HG03097 (cell line): ENCODE measurements around the gene EMID1.

ENCODE experiments used
- ATAC-seq: cut with Tn5 transposase; IDR thresholded peaks from one replicate; pipeline ENCODE4 v1.9.1; 2021; ENCODE audit not compliant: unreplicated experiment, low FRiP score

EMID1 gene

DNA sequence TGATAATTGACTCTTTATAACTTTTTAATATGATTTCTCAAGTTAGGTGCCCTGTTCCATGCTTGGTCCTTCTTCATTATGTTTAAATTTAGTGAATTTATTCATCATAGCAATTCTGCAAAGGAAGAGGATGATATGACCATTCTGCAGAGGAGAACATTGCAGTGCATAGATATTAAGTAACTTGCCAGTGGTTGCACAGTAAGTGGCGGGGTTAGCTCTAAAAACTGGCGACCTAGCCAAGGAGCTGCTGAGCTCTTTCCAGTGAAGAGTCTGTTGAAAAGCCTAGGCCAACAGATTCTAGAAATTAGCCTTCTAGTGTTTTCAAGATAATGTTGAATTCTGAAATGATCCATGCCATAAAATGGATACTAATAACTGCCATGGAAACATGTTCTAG lies 66.9 kb downstream of the EMID1 start:
- ATAC-seq, result no peak

DNA sequence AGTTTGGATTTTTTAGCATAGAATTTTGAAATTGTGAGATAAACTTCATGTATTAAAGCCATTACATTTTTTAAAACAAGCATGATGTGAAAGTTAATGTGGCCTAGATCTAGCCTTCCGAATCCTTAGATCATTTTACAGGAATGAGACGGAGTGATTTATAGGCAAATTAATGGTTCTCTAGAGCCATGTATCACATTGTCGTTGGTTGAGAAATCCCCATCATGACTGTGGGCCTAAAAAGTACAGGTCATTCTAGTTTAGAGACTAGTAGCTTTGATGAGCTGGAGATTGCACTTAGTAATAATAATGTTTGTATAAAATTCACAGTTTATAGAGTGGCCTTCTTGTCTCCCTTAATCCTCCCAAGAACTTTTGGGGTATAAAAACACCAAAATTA lies 69.5 kb downstream of the EMID1 start:
- no peak for ATAC-seq

DNA sequence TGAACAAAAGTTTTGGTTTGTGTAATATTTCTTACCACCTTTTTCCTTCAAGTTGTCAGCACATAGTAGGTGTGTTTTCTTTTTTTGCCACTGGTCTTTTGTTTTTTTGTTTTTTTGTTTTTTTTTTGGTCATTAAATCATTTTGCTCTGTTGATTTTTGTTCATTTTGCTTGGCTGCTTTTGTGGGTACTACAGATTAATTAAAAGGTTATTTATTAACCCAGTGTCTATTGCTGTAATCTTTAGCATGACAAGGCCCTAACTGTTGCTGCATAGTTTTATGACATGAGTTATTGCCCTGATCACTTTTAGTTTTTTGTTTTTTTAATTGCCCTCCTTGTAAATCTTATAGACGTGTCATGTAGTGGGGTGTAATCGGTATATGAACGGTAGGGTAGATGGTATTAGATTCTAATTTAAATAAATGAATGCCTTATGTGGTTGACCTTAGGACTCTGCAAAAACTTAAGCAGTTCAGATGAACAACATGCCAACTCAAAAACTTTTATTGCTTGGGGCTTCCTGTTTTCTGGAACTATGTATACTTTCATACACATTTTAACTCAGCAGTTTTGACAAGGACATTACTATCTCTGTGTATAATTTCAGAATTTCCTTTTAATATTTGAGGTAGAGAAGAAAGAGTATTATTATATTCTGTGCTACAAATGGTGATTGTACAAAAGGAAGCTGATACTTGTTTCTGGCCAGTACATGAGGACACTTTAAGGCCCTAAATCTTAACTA lies 70.3 kb downstream of the EMID1 start:
- no peak for ATAC-seq

DNA sequence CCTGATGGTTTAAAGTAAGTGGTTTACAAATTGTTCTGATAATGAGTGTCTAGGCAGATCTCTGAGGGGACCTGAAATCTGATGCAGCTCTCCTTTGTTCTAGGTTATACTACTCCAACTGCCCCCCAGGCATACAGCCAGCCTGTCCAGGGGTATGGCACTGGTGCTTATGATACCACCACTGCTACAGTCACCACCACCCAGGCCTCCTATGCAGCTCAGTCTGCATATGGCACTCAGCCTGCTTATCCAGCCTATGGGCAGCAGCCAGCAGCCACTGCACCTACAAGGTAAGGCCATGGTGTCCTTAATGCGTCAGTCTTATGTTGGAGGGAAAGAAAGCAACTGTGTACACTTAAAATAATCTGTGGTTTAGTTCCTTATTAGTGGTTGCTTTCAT lies 72.2 kb downstream of the EMID1 start:
- no peak for ATAC-seq

DNA sequence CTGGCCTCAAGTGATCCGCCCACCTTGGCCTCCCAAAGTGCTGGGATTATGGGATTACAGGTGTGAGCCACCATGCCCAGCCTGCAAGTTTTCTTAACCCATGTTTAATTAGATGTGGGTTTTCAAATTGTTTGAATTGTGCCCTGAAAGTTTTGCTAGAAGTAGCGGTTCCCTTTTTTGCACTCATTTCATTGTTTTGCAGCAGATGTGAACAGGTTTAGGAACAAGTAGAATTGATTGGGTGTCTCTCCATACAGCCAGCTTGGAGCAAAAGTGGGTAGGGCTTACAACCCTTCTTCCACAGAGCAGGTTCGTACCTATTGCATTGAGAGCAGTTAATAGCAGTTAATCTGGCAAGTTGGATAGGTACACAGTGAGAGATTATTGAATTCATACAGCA lies 78.5 kb downstream of the EMID1 start:
- ATAC-seq, result no peak

DNA sequence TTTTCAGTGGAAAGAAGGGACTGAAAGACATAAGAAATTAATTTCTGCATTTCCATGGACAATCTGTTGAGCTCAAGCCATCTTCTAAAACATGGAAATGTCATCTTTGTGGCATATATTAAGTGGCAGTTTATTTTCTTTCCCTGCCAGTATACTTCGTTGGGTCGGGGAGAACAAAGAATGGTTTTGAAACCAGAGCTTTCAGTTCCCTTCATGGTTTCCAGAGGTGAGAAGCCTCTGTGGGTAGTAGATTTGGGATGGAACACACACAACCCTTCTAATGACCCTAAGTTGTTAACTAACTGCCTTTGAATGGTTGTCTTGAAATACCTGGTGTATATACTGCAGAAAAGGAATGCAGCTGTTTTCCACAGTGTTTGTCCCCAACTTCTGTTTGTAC lies 83.1 kb downstream of the EMID1 start:
- no peak for ATAC-seq

DNA sequence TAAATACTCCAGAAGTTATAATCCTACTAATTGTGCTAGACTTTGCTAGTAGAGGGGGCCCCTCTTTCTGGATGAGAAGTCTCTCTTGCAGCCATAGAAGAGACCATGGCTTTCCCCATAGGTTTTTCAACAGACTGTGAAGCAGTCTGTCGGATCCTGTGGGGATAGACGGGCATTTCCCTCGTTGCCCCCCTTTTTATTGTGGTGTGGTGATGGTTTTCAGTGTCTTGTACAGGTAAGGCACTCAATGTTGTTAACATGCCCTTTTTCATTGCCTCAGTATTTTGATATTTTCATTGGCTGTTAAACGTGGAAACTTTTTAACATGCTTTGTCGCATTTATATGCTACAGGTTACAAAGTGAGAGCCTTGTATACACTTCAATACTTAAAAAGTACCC lies 84.4 kb downstream of the EMID1 start:
- no peak for ATAC-seq

DNA sequence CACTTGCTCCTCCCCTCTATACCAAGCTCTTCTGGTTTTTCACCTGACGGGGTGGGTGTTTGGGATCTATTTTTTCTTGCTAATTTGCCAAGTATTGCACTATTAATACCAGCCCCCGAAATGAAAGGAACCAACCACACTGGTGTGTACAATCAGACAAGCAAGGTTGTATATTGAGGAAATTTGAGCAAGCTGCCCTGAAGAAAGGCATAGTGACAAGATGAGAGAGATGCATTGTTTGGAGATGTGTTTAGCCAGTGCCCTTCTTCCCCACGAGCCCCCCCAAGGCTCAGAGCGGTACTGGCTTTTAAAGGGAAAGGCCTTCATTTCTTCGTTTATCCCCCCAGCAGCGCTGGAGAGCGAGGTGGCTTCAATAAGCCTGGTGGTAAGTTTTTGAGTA lies 85.5 kb downstream of the EMID1 start:
- ATAC-seq, result no peak

DNA sequence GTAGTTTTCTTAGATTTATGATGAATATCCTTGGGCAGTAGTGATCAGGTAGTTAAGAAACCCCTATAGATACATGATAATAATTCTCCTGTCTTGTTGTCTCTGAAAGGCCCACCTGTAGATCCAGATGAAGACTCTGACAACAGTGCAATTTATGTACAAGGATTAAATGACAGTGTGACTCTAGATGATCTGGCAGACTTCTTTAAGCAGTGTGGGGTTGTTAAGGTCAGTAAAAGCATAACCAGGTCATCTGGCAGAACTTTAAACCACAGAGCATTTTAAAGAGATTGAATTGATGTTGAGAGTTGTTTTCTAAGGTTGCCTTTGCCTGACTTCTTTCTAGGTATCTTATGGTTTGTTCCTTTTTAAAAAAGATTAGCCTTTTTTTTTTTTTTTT lies 86.7 kb downstream of the EMID1 start:
- no peak for ATAC-seq

DNA sequence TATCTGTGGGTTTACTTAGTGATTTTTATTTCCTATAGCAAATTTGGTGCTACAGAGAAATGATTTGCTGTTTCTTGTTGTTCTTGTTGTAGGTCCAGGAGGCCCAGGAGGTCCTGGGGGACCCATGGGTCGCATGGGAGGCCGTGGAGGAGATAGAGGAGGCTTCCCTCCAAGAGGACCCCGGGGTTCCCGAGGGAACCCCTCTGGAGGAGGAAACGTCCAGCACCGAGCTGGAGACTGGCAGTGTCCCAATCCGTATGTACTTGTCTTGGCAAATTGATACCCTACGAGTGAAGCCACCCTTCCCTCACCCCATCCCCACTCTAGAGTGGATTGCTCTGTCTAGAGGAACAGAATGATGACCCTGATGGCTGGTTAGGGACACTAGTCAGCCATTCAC lies 92.9 kb downstream of the EMID1 start:
- ATAC-seq, result no peak

DNA sequence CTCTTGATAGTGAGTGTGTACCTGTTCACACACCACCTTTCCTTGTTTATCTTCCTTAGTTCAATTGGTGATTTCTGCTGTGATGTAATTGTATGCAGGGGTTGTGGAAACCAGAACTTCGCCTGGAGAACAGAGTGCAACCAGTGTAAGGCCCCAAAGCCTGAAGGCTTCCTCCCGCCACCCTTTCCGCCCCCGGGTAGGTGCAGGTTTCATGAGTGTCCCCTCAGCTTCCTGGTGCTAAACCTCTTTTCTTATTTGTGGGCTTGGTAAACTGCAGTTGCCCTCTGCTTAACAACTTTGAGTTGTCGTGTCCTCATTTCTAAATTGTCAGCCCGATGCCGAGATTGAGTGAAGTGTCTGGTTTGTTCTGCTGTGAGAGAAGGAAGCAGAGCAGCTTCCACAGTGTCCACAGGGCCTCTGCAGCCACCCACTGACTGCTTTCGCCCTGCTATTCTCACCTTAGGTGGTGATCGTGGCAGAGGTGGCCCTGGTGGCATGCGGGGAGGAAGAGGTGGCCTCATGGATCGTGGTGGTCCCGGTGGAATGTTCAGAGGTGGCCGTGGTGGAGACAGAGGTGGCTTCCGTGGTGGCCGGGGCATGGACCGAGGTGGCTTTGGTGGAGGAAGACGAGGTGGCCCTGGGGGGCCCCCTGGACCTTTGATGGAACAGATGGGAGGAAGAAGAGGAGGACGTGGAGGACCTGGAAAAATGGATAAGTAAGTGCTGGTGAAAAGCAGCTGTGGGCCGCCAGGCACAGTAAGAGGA lies 93.6 kb downstream of the EMID1 start:
- ATAC-seq, result no peak

DNA sequence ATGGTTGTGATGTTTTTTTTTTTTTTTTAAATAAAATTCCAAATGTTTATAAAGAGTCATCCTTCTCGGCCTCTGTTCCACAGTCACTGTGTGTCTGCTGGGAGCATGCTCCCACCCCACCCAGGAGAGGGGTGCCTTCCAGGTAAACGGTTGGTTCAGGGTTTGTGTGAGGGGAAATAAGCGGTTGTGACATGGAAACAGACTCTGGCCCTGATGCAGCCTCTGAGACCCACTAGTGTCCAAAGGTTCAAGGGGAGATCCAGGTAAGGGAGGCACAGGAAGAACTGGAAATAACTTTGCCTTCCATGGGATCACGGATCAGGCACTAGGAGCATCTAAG lies 94.7 kb downstream of the EMID1 start:
- no peak for ATAC-seq

DNA sequence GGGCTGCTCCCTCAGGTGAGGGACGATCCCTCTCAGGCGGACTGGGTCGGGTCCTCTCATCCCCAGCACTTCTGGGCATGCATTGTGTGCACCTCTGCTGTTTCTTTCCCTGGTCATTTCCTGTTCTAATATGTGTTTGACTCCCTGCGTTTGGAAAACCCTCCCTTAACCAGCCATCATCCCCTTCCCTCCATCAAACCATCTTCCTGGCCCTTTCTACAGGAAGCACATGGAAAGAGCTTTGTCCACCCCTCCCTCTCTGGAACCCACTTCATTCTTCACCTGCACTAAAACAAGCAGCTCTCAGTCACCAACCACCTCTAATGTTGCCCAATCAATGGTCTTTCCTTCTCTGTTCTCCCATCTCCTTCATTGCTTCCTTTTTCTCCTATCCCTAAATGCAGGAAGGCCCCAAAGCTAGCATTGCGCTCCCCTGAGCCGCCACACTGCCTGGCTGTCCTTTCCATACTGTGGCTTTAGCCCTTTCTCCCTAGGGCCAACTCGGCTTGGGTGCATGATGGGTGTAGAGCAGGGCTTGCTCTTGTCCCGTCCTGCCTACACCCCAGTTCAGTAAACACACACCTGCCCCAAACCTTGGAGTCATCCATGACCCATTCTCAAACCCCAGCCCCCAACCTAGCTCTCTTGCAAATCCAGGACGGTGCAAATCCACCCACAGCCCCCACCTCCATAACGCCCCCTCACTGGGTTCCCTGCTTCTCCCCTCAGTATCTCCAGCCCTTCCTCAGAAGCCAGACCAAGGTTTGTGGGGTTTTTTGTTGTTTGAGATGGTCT lies 95.3 kb downstream of the EMID1 start:
- ATAC-seq, result no peak

DNA sequence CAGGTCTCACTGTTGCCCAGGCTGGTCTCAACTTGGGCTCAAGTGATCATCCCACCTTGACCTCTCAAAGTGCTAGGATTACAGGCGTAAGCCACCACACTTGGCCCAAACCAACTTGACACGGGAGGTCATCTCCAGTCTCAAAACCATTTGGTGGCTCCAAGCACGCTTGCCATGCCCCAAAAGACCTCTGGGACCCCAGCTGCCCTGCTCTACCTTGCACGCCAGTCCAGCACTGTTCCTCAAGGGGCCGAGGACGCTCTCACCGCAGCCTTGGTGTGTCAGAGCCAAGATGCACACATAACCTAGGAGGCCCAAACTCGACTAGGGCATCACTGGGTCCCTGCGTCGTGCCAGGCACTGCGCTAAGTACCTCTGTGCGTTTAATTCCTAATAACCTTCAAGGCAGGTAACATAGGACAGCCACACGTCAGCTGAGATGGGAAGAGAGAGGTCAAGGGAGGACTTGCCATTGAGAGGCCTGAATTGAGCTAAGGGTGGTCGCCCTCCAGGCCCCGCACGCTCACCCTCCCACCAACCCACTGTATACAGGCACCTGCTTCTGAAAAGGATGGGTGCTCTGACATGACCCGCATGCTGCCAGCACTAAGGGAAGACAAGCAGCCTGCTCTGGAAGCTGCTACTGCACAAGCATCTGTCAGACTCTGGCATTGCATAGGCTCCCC lies 96.2 kb downstream of the EMID1 start:
- ATAC-seq, result no peak

DNA sequence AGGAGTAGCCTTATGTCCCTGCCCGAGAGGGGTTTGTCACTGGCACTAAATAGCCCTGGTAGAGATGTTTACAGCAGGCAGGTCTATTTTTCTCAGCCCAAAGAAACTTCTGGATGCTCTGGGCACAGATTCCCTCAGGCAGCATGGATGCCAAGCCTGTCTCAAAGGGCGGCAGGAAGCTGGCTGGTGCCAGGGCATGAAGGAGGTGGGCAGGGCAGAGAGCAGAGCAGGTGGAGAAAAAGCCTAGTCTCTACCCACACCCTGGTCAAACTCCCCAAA lies 96.6 kb downstream of the EMID1 start:
- ATAC-seq, result no peak

DNA sequence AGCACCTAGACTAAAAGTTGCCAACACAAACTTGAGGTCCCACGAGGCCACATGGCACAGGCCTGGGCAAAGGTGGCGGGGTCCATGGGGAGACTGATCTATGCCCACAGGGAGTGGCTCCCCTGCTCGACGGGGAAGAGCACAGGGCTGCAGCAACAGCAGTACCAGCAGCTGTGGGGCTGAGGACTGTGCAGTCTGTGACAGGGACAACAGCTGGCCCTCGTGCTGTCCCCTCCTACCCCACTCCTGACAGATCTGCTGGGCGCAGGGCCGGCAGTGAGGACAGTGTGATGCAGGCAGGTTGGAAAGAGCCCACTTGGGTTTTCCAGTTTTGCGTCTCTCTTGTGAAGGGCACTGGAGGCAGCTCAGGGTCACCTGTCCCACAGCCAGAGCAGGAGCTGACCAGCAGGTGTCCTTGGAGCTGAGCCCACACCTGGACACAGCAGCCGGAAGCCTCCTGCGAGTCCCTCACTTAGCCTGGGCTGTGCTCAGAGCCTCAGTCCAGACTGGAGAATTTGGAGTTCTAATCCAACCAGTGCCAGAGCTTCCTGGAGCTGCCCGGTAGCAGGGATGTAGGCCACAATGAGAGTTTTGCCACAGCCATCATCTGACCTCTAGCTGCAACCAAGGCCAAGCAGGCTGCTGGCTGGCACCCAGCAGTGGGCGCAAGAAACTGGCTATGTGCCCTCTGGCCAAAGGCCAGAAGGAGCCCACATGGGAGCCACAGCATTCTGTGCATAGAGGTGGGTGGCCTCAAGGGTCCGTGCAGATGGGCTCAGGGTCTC lies 97.2 kb downstream of the EMID1 start:
- no peak for ATAC-seq

DNA sequence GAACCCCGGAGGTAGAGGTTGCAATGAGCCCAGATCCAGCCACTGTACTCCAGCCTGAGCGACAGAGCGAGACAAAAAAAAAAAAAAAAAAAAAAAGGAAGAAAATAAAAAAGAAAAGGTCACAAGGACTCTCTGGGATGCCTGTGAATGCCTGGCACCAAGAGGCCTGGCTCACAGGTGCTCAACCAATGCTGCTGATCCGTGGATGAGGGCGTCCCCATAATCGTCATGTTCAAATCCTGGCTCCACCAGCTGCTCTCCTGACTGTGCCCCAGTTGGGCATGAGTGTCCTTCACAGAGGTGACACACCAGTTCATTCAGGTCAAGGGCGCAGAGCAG lies 100.1 kb downstream of the EMID1 start:
- ATAC-seq, result no peak

DNA sequence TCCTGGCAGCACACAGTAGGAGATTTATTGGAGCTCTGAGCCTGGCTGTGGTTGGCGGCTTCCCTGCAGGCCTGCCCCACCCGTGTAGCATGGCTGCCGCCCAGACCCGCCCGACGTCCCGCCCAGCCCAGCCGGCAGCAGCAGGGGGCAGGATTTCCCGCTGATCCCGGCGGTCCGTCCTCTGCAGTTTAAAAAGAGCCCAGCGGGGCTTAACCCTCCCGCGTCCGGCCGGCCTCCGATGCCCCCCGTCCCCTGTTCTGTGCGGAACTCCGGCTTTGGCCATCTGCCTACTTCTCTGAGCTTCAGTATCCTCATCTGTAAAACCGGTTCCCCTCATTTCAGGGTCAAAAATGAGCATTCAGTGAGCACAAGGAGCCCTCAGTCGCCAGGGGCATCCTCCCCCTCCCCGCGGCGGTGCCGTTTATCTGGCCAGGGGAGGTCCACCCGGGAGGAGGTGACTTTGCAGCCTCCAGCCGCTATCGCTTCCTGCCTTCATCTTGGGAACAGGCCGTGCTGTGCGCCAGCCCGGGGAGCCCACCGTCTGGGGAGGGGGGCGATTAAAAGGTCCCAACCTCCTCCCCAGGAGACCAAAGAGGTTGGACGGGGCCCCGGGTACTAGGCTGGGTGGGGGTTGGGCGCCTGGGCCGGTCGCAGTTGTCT lies 100.6 kb downstream of the EMID1 start, which contains the start of gene GAS2L1:
GAS2L1 (plus strand) TSS at position 476 of the 660 bp plus-strand sequence. CDS start 1,456 bp downstream, outside the sequence.
- no peak for ATAC-seq

DNA sequence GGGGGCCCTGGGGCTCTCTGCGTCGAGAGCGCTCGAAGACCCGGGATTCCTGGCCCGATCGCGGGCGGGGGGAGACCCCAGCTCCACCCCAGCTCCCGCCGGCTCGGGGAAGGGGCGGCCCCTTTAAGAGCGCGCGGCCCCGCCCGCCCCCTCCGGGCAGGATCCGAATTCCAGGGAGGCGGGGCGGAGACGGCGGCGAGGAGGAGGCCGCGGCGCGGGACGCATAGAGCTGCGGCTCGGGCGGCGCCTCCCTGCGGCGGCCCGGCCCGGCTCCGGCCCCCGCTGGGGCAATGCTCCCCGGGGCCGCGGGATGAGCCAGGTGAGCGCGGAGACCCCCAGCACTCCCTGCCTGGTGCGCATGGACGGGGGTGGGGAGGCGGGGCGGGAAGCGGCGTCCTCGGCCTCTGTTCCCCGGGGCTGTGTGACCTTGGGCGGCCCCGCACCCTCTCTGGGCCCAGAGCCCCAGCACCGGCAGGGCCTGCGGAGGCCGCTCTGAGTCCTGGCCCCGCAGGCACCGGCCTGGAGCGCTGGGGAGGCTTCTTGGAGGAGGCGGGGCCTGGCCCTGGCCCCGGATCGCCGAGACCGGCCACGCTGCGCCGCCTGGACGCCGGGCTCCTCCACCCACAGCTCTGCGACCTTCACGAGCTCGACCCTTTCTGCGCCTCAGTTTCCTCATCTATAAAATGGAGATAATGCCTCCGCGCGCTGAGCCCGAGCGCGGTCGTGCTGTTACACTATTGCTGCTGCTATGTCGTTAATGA lies 101.3 kb downstream of the EMID1 start:
- ATAC-seq, result no peak
